CD14-positive monocyte (primary cell): ENCODE data around the gene LILRB4. TPM values are rescaled to one million over a fixed set of nuclear protein-coding genes. Genes with fewer than 3 reads are reported as not detected.

Experiments
- DNase-seq, 3 donors: peaks; one replicate each; pipeline ENCODE4 v3.0.0-alpha.2; 2011 to 2022
- H2AFZ ChIP-seq: 2 replicates; pipeline ENCODE4 v1.6.0; 2012; ENCODE audit warnings: mild to moderate bottlenecking, low read depth, low read length, inconsistent platforms; ENCODE audit not compliant: insufficient read depth, poor library complexity, severe bottlenecking
- H3K27ac ChIP-seq, 2 donors: 1 replicate in 1 of 2; 2 replicates in 1 of 2; pipeline ENCODE4 v1.5.1; 2012 to 2013; ENCODE audit warnings: low read length in 2 of 2, control low read depth in 1 of 2, inconsistent platforms in 1 of 2, low read depth in 1 of 2, mild to moderate bottlenecking in 1 of 2
- H3K27me3 ChIP-seq, 2 donors: one replicate each; pipeline versions ENCODE4 v1.6.0 to v1.6.1; 2011 to 2013; ENCODE audit warnings: low read length in 2 of 2; ENCODE audit not compliant: control insufficient read depth in 2 of 2, insufficient read depth in 2 of 2
- H3K36me3 ChIP-seq, 2 donors: replicated peaks in 1 of 2; 1 replicate in 1 of 2; 2 replicates in 1 of 2; pipeline versions ENCODE4 v1.5.1 to v1.6.1; 2012 to 2013; ENCODE audit warnings: low read length in 2 of 2, control low read depth in 1 of 2, inconsistent platforms in 1 of 2, mild to moderate bottlenecking in 1 of 2; ENCODE audit not compliant: insufficient read depth in 2 of 2, control insufficient read depth in 1 of 2
- H3K4me1 ChIP-seq, 2 donors: 1 replicate in 1 of 2; 2 replicates in 1 of 2; pipeline versions ENCODE4 v1.5.1 to v1.6.1; 2012 to 2013; ENCODE audit warnings: low read length in 2 of 2, control low read depth in 1 of 2, inconsistent platforms in 1 of 2, mild to moderate bottlenecking in 1 of 2, moderate library complexity in 1 of 2; ENCODE audit not compliant: insufficient read depth in 2 of 2, control insufficient read depth in 1 of 2
- H3K4me2 ChIP-seq: replicated peaks from 2 replicates; pipeline ENCODE3; 2012; ENCODE audit warnings: low read length, moderate library complexity, mild to moderate bottlenecking; ENCODE audit not compliant: poor library complexity, severe bottlenecking; ENCODE audit errors: extremely low read depth
- H3K4me3 ChIP-seq, 3 experiments: fragments of 200-600 bp in 1 of 3; sonication (generic) in 1 of 3; replicated peaks in 1 of 3; 1 replicate in 2 of 3; 2 replicates in 1 of 3; pipeline ENCODE4 v1.5.1; 2011 to 2013; ENCODE audit warnings: low read length in 3 of 3, mild to moderate bottlenecking in 3 of 3, control low read depth in 2 of 3, low read depth in 2 of 3, inconsistent platforms in 1 of 3, moderate library complexity in 1 of 3
- H3K79me2 ChIP-seq: 2 replicates; pipeline ENCODE4 v1.6.0; 2012; ENCODE audit warnings: mild to moderate bottlenecking, control low read depth, inconsistent platforms, low read length, moderate library complexity; ENCODE audit not compliant: insufficient read depth
- H3K9ac ChIP-seq: 2 replicates; pipeline ENCODE4 v1.6.0; 2017; ENCODE audit warnings: low read length, mild to moderate bottlenecking; ENCODE audit not compliant: insufficient read depth, poor library complexity, severe bottlenecking
- H3K9me3 ChIP-seq, 2 donors: replicated peaks in 1 of 2; 1 replicate in 1 of 2; 2 replicates in 1 of 2; pipeline versions ENCODE4 v1.5.1 to v1.6.1; 2012 to 2013; ENCODE audit warnings: low read length in 2 of 2, control low read depth in 1 of 2; ENCODE audit not compliant: control insufficient read depth in 1 of 2, insufficient read depth in 1 of 2
- H4K20me1 ChIP-seq: 2 replicates; pipeline ENCODE4 v1.6.0; 2012; ENCODE audit warnings: mild to moderate bottlenecking, low read length, control low read depth, moderate library complexity; ENCODE audit not compliant: insufficient read depth
- H3K27ac Mint-ChIP-seq, 7 donors: one replicate each; pipeline ENCODE4 v1.8.0; 2020; ENCODE audit warnings: mild to moderate bottlenecking in 7 of 7, mixed read lengths in 7 of 7, moderate library complexity in 6 of 7, inconsistent platforms in 2 of 7
- H3K27me3 Mint-ChIP-seq, 3 donors: one replicate each; pipeline ENCODE4 v1.8.0; 2021 to 2022; ENCODE audit warnings: low read depth in 3 of 3, mild to moderate bottlenecking in 3 of 3, mixed read lengths in 3 of 3, moderate library complexity in 3 of 3, inconsistent platforms in 1 of 3
- H3K36me3 Mint-ChIP-seq, 2 donors: one replicate each; pipeline ENCODE4 v1.8.0; 2020; ENCODE audit warnings: mixed read lengths in 2 of 2, inconsistent platforms in 1 of 2, mild to moderate bottlenecking in 1 of 2
- H3K4me1 Mint-ChIP-seq: one replicate; pipeline ENCODE4 v1.8.0; 2020; ENCODE audit warnings: mild to moderate bottlenecking, mixed read lengths
- H3K4me3 Mint-ChIP-seq, 2 donors: one replicate each; pipeline ENCODE4 v1.8.0; 2020; ENCODE audit warnings: mild to moderate bottlenecking in 2 of 2, mixed read lengths in 2 of 2, moderate library complexity in 1 of 2
- H3K9me3 Mint-ChIP-seq, 7 donors: one replicate each; pipeline ENCODE4 v1.8.0; 2020 to 2022; ENCODE audit warnings: mixed read lengths in 7 of 7, mild to moderate bottlenecking in 6 of 7, moderate library complexity in 6 of 7, inconsistent platforms in 2 of 7
- WGBS: methylation state at CpG from one replicate; pipeline ENCODE4 v1.1.5; 2013; ENCODE audit warnings: missing lambda C conversion rate; ENCODE audit not compliant: insufficient coverage; 5-methylcytosine and 5-hydroxymethylcytosine counted together
- intact Hi-C, 2 donors: fragments of 100-400 bp; cut with micrococcal nuclease; formaldehyde crosslinking; loops; one replicate each; pipeline versions ENCODE4 v1.15.0 to v1.15.1; 2023
- polyA plus RNA-seq, 3 donors: library from polyadenylated mRNA; depleted of rRNA in 1 of 3; unstranded in 2 of 3; stranded (reverse) in 1 of 3; fragments of 300-500 nt in 2 of 3; fragments of >200 nt in 1 of 3; fragmentation: Illumina TruSeq in 2 of 3; gene quantifications; 1 replicate in 2 of 3; 2 replicates in 1 of 3; pipeline ENCODE4 v1.2.3, GENCODE V29; 2012 to 2021
- TF ChIP-seq, protein P1 (sequence below): fragments of 200-600 bp; IDR thresholded peaks from one replicate; pipeline ENCODE4 v1.8.0; 2022; ENCODE audit warnings: antibody characterized with exemption, mild to moderate bottlenecking

Gene LILRB4
- polyA plus RNA-seq, 3 donors, result 35.8 to 102 (median 58.0) TPM

DNA sequence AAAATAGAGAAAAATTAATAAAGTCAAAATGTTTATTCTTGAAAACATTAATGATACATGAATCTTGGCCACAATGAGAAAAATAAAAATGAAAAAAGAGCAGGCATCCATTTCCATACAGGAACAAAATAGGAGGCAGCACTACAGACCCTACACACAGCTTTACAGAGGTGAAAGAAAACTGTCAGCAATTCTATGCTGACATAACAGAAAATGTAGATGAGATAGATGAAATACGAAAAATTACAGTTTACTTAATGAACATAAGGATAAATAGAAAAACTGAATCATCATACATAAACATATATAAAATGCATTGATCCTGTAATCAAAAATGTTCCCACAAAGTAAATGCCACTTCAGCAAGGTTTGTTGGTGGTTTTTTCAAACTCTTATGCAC is 5.6 kb downstream of the LILRB4 start:
- Histone ChIP-seq H3K9me3 (no peaks in the 10 kb centered on the region), H3K4me2 (no peak overlapping the region), H3K36me3 (peaks cover 40 to 45% of the 10 kb centered on the region in 2 donors), H4K20me1 (no peaks in the 10 kb centered on the region), H3K27me3 (no peaks in the 10 kb centered on the region), H2AFZ (no peak overlapping the region), H3K4me1 (peaks cover 46 to 66% of the 10 kb centered on the region in 2 donors), H3K9ac (no peak overlapping the region), H3K4me3 (no peak overlapping the region), H3K79me2 (peaks cover 24% of the 10 kb centered on the region), H3K27ac (no peak overlapping the region)
- peaks cover 5 to 11% (median 6%) of the 10 kb centered on the region in 3 donors for H3K27me3 Mint-ChIP-seq
- no peak overlapping the region for H3K4me3 Mint-ChIP-seq
- intact Hi-C loops, result no loop called here
- WGBS, result no CpG with 5 or more reads among the region's 1 CpG
- H3K9me3 Mint-ChIP-seq, result peaks cover 0 to 3% (median 0%) of the 10 kb centered on the region in 7 donors
- DNase-seq, result no peak
- peaks cover 44 to 50% of the 10 kb centered on the region in 2 donors for H3K36me3 Mint-ChIP-seq
- peak overlapping the region in 1 of 7 donors; percentile 10 for H3K27ac Mint-ChIP-seq
- TF ChIP-seq, protein P1, sequence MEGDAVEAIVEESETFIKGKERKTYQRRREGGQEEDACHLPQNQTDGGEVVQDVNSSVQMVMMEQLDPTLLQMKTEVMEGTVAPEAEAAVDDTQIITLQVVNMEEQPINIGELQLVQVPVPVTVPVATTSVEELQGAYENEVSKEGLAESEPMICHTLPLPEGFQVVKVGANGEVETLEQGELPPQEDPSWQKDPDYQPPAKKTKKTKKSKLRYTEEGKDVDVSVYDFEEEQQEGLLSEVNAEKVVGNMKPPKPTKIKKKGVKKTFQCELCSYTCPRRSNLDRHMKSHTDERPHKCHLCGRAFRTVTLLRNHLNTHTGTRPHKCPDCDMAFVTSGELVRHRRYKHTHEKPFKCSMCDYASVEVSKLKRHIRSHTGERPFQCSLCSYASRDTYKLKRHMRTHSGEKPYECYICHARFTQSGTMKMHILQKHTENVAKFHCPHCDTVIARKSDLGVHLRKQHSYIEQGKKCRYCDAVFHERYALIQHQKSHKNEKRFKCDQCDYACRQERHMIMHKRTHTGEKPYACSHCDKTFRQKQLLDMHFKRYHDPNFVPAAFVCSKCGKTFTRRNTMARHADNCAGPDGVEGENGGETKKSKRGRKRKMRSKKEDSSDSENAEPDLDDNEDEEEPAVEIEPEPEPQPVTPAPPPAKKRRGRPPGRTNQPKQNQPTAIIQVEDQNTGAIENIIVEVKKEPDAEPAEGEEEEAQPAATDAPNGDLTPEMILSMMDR, result no peak
- H3K4me1 Mint-ChIP-seq, result peaks cover 57% of the 10 kb centered on the region

- peak overlapping the region; percentile 69 to 86 (median 78) for H3K27ac Mint-ChIP-seq
- intact Hi-C loops, result loop anchor here (10.0 kb wide), 3 partner anchors 186 to 244 kb away; partner anchors contain the start of gene CDC42EP5 (in 1 of the 2)
- H3K9ac ChIP-seq, result no peak overlapping the region
- no peaks in the 10 kb centered on the region for H3K9me3 ChIP-seq
- H3K4me1 Mint-ChIP-seq, result peaks cover 51% of the 10 kb centered on the region
- H3K27me3 ChIP-seq, result no peaks in the 10 kb centered on the region
- peaks cover 0 to 3% (median 0%) of the 10 kb centered on the region in 7 donors for H3K9me3 Mint-ChIP-seq
- H3K4me3 ChIP-seq, result peak overlapping the region in 1 of 3 experiments; percentile 15
- H3K4me3 Mint-ChIP-seq, result peak overlapping the region in 1 of 2 donors; percentile 75
- H3K36me3 Mint-ChIP-seq, result peaks cover 26 to 27% of the 10 kb centered on the region in 2 donors
- H2AFZ ChIP-seq, result no peak overlapping the region
- H3K36me3 ChIP-seq, result peaks cover 23 to 27% of the 10 kb centered on the region in 2 donors
- 17% methylated on average over 1 of the region's 3 CpGs for WGBS
- H3K27ac ChIP-seq, result peak overlapping the region; percentile 23 to 30
- DNase-seq, result peak; percentile 33 to 56 (median 44)
- peaks cover under 1% of the 10 kb centered on the region for H3K79me2 ChIP-seq
- no peaks in the 10 kb centered on the region for H4K20me1 ChIP-seq
- peaks cover 5 to 12% (median 6%) of the 10 kb centered on the region in 3 donors for H3K27me3 Mint-ChIP-seq
- TF ChIP-seq, protein P1, result no peak
- H3K4me2 ChIP-seq, result peak overlapping the region; percentile 31
- H3K4me1 ChIP-seq, result peaks cover 22 to 50% of the 10 kb centered on the region in 2 donors
These were observed 8.0 kb downstream of the LILRB4 start for GRCh38 chr19:54670576-54671357.
